ENCODE results near the gene P2RY6. TPM values are rescaled to one million over a fixed set of nuclear protein-coding genes. Genes with fewer than 3 reads are reported as not detected.

Gene P2RY6
- polyA plus RNA-seq, 4 donors: 0.69 to 2.0 (median 1.1) TPM

DNA sequence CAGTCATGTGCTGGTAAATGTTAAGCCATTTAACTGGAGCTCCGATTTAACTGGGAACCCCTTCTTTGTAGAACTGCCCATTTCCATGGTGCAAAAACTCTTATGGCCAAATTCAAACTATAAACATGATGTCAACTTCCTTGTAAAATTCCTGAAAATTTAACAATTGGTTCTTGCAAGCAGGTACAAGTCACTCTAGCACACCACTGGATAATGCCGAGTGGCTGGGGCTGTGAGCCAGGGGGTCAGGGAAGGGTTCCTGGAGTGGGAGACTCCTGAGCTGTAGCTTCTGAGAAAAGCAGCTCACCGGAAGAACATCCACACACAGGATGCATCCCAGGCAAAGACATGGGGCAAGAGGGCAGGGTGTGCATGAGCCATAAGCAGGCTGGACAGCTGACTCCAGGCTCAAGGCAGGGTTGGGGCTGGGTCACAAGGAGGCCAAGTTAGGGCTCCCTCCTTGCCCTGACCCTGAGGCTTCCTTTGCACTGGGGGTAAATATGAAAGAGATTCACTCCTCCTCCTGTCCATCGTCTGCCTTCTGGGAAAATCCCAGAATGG lies 35.9 kb upstream of the P2RY6 start:
- DNase-seq (ENCODE audit: low read depth in 4 of 4, low spot score in 2 of 4): no peak

DNA sequence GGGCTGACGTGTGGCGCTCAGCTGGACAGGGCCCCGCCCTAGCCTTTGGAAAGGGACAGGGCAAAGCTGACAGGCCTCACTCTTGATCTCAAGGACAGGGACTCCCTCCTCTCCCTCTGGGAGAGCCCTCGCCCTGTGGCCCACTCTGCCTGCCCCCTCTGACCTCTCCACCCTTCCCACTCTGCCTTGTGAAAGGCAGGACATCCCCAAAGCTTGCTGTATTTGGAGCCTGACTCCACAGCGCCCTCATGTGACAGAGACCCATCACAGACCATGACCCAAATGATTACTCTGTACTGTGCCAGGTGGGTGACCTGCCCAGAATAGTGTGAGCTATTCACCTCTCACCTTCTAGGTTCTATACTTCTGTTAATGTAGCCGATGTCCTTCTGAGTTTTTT lies 35.3 kb upstream of the P2RY6 start:
- DNase-seq (ENCODE audit: low read depth in 4 of 4, low spot score in 2 of 4): no peak

DNA sequence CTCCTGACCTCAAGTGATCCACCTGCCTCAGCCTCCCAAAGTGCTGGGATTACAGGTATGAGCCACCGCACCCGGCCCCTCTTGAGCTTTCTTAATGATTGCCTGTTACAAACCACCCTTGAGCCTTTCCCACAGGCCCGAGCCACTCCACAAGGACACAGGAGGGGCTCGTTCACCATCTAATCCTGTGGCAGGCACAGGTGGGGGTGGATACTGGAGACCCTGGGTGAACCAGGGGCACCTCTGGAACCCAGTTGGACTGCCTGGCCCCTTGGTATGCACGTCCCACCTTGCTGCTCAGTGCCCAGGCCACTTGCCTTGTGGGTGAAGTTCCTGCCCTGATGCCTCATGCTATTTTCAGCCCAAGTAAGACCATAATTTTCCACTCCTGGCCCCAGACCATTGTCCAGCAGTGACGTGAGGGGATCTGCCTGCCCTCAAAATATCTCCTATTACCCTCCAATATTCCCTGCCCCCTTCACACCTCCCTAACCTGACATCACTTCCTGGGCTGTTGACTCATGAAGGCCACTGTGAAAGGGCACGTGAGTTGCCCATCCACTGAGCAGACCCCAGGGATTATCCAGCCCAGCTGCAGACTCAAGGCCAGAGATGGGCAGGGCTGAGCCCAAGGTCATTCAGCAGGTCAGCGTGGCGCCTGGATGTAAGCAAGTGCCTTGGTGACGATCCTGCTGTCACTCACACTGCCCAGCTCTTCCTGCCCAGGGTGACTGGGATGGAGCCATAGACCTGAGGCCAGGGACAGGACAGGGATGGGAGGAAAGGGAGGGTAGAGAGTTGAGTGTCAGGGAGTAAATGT lies 34.5 kb upstream of the P2RY6 start:
- no peak for DNase-seq (ENCODE audit: low read depth in 4 of 4, low spot score in 2 of 4)

DNA sequence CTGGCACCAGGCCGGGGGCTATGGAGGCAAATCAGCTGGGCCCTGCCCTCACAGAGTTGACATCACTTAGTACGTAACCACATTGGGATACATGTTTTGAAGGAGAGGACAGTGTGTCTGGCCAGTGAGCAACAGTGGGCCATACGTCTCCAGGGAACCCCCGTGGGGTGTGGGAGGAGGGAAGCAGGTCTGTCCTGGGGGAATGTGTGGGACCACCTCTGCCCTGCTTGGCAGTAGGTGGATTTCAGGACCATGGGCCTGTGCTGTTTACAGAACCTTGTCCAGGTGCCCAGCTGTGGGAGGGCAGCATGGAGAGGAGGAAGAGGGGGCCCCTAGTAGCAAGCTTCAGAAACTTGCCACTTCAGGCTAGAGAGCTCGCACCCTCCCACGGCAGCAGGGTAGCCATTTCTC lies 33.0 kb upstream of the P2RY6 start:
- DNase-seq (ENCODE audit: low read depth in 4 of 4, low spot score in 2 of 4): no peak

DNA sequence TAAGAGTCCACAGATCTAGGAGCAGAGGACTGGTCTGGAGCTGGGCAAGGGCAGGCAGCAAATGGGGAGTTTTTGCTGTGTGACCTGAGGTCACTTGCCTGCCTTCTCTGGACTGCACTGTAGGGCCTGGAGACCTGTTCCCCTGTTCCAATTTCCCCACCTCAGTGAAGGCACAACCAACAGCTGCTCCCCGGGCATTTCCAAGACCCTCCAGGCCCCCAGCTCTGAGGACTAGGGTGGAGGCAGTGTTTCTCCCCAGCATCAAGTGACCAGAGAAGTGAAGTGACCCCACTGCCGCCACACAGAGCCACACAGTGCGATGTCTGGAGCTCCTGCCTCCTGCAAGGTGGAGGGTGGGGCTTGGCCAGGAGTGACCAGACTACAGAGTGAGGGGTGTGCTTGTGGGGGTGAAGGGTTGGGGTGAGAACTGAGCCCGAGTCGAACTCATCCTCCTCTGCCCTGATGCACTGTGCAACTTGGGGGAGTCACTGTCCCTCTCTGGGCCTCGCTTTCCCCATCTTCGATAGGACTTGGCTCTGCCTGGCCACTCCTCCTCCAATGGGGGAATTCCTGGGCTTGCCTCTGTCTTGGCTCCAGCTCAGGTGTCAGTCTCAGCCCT lies 32.5 kb upstream of the P2RY6 start:
- no peak for DNase-seq (ENCODE audit: low read depth in 4 of 4, low spot score in 2 of 4)

DNA sequence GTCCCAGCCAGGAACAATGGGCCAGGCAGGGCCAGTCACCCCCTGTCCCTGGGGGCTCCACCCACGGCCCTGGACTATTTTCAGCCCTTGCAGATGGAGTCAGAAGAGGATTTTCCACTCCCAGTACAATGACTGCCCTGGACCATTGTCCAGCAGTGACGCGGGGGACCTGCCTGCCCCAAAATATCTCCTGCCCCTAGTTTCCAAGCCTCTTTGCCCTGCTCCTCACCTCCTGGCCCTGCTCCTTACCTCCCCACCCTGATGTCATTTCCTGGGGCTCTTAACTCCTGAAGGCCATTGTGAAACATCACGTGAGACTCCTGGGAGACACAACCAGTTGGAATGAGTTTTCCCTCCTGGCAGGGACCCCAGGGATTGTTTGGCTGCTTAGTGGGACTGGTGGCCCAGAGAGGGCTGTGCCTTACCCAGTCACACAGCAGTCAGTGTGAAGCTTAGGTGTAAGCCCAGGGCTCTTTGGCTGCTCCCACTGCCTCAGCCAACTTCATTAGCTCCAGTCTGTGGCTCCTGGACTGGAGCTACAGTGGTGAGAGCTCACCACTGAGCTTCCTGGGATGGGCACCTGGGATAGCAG lies 31.9 kb upstream of the P2RY6 start:
- DNase-seq (ENCODE audit: low read depth in 4 of 4, low spot score in 2 of 4): no peak

DNA sequence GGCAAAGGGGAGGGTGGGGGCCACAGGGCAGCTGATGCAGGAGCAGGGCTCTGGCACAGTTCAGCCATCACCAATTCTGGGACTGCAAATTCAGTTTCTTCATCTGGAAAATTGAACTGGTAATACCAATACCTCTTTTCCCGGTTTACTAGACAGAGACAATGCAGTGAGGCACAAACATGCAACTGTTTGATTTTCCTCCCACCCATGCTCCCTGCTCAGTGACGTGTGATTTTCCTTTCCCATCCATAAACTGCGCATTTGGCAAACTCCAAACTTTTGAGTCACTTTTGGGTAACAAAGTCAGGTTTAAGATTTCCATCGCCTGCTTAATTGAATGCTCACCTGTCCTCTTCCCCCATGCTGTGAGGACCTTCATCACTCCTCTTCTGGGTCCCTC lies 30.8 kb upstream of the P2RY6 start:
- no peak for DNase-seq (ENCODE audit: low read depth in 4 of 4, low spot score in 2 of 4)

DNA sequence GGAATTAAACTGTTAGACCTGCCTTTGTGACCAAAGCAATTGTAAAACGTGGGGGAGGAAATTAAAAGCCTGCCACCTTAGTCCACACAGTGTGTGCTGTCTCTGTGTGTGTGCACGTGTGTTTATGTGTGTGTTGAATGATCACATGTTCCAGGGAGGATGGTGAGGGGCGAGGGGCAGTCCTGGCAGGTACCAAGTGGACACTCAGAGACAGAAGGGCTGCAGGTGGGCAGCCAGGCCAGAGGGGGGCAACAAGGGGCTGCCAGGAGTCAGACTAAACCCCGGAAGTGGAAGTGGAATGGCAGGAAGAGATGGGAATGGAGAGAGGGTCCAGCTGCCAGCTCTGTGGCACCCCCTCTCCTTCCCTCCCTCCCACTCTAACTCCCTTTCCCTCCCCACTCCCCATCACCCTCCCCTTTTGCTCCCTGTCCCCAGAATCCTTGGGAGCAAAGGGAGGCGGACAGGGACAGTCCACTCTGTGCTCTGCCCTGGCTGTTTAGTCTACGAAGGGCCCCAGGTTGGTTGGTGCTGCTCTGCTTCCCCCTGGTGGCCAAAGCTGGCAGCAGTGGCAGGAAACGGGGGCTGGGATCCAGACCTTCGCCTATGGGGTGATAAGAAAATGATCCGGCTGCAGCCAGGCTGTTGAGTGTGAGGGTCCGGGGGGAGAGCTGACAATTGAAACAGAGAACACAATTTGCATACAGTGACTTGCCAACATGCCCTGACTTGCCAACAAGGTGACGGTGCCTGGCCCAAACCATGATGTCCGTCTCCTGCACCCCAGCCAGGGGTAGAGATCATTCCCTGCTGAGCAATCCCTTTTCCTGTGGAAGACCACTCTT lies 29.7 kb upstream of the P2RY6 start:
- peak in 3 of 4 donors; percentile 64 to 73 (median 67) for DNase-seq (ENCODE audit: low read depth in 4 of 4, low spot score in 2 of 4)

DNA sequence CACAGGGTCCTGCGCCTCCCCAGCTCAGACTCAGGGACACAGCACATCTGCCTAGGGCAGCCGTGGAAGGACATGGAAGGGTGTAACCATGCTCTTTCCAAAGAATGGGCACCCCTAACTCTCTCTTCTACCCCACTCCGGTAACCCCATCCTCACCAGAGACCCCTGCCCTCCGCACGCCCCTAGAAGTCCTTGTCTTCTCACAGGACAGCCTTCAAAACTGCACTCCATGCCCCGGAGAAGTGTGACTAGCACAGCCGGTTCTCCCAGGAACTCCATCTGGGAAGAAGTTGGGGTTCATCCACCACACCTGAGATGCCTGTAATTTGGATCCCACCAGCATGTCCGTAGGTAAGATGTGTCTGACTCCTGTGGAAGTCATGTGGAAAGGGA lies 29.0 kb upstream of the P2RY6 start:
- no peak for DNase-seq (ENCODE audit: low read depth in 4 of 4, low spot score in 2 of 4)

DNA sequence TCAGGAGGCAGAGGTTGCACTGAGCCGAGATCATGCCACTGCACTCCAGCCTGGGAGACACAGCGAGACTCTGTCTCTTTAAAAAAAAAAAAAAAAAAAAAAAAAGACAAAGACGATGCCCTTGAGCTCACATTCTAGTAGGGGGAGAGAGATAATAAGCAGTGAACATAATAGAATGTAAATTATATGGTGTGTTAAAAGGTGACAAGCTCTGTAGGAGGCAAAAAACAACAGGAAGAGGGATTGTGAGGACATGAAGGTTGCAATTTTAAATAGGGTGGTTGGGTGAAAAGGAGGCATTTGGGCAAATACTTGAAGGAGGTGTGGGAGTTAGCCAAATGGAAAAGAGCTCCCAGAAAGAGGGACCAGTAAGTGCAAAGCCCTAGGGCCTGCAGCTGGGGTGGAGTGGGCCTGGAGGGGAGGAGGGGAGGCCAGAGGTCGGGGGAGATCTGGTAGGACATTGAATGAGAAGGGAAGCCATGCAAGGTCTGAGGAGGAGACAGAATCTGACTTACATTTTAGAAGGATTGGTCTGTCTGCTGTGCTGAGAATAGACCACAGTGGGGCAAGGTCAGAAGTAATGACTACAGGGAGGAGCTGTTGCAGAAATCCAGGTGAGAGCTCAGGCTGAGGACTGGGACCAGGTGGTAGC lies 27.4 kb upstream of the P2RY6 start:
- DNase-seq (ENCODE audit: low read depth in 4 of 4, low spot score in 2 of 4): no peak

DNA sequence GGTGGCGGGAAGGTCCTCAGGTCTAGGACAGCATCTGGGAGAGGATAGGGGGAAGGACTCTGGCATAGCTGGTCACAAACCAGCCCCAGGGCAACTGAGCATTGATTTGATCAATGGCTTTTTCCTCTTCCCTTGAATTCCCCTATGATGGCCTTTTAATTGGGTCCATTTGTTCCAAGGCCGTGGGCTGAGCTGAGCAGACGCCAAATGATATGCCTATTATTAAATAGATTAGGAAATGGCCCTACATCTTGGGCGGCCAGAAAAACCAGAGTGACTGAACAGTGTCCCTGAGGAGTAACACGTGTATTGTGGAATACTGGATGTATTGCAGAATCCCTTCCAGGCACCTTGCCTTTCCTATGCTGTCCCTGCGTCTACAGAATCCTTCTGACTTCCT lies 26.7 kb upstream of the P2RY6 start:
- DNase-seq (ENCODE audit: low read depth in 4 of 4, low spot score in 2 of 4): no peak

DNA sequence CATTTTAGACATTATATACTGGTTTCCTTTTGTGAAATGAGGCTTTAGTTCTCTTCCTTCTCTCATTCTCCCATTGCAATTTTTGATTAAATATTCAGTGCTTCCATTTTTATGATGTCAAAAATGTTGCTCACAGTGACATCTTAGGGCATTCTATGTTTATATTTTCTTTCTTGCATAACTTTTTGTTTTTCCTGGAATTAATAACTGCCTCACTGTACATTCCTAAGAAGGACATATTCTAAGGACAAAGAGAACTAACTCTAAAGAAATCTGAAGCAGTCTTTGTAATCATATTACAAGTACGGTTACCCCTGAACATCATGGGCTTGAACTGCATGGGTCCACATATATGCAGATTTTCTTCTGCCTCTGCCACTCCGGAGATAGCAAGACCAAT lies 25.8 kb upstream of the P2RY6 start:
- no peak for DNase-seq (ENCODE audit: low read depth in 4 of 4, low spot score in 2 of 4)

DNA sequence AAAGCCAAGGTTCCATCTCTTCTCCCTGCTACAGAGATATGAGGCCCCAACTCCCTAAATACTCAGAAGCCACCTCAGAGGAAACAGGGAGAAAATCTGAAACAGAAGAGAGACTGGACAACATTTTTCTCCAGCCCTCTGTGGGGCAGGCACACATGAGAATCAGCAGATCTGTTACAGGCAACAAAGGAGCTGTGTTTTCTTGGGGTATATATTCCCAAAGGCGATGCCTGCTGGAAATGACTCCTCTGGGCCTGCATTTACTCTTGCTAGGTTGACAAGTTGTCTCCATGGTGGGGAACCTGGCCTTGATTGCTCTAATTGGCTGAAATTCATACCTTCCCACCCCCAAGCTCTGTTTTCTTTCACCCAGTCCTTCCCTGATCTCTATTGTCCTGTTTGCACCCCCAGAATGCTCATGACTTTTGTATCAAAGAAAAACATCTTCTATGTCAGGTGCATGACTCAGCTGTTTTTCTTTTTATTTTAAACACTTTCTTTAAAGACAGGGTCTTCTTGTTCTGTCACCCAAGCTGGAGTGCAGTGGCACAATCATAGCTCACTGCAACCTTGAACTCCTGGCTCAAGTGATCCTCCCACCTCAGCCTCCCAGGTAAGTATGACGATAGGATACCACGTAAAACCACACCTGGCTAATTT lies 23.5 kb upstream of the P2RY6 start:
- no peak for DNase-seq (ENCODE audit: low read depth in 4 of 4, low spot score in 2 of 4)

DNA sequence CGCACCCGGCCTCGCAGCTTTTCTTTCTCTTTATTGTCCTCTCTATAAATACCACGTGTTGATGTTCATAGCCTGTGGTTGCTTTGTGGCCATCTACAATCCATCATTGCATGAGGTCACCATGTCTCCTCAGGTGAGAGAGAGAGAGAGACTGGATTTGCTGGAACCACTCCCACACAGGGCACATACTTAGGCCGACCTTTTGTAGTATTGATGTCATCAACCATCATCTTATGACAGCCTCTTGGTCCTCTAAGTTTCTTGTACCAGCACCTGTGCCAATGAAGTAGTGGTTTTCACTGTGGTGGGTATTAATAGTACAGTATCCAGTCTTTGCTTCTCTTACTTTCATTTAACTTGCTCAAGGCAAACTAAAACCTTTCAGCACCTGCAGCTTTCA lies 22.8 kb upstream of the P2RY6 start:
- no peak for DNase-seq (ENCODE audit: low read depth in 4 of 4, low spot score in 2 of 4)

DNA sequence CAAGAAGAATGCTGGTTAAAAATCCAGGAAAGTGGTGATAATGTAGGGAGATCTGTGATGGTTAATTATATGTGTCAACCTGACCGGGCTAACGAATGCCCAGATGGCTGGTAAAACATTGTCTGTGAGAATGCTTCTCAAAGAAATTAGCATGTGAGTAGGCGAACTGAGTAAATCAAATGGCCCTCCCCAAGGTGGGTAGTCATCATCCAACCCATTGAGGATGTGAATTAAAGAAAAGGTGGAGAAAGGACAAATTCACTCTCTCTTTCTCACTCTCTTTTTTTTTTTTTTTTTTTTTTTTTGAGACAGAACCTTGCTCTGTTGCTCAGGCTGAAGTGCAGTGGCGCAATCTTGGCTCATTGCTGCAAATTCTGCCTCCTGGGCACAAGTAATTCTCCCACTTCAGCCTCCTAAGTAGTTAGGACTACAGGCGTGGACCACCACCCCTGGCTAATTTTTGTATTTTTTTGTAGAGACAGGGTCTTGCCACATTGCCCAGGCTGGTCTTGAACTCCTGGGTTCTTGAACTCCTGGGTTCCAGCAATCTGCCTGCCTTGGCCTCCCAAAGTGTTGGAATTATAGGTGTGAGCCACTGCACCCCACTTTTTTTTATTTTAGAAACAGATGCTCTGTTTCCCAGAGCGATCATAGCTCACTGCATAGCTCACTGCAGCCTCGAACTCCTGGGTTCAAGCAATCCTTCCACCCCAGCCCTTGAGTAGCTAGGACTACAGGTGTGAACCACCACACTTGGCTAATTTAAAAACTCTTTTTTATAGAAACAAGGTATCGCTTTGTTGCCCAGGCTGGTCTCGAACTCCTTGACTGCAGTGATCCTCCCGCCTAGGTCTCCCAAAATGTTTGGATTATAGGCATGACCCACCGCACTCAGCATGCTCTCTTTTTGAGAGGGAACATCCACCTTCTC lies 22.0 kb upstream of the P2RY6 start:
- DNase-seq (ENCODE audit: low read depth in 4 of 4, low spot score in 2 of 4): no peak

DNA sequence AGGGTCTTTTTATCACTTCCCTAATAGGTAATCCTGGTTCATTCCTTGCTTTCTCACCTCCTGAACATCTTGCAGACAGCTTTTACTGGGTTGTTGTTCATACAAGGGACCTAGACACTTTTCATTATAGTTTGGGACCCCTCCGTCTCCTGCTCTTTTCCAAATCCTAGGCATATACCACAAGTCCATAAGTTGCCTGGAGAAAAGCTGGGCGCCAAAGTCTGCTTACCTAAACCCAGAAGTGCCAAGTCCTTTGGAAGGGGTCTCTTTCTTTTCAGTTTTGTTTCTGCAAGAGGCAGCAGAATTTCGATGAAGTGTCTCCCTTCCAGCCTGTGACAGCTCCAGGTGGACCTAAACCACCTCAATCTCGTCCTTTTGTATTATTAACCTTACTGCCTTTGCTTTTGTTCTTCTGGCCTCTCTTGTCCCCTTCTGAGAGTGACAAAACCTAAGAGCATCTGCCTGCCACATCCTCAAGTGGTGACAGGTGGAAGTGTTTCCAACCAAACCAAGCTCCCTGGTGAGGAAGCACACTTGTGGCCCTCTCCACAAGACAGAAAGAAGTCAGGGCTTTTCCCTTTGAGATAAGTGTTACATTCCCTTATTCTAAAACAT lies 19.5 kb upstream of the P2RY6 start:
- DNase-seq (ENCODE audit: low read depth in 4 of 4, low spot score in 2 of 4): no peak

DNA sequence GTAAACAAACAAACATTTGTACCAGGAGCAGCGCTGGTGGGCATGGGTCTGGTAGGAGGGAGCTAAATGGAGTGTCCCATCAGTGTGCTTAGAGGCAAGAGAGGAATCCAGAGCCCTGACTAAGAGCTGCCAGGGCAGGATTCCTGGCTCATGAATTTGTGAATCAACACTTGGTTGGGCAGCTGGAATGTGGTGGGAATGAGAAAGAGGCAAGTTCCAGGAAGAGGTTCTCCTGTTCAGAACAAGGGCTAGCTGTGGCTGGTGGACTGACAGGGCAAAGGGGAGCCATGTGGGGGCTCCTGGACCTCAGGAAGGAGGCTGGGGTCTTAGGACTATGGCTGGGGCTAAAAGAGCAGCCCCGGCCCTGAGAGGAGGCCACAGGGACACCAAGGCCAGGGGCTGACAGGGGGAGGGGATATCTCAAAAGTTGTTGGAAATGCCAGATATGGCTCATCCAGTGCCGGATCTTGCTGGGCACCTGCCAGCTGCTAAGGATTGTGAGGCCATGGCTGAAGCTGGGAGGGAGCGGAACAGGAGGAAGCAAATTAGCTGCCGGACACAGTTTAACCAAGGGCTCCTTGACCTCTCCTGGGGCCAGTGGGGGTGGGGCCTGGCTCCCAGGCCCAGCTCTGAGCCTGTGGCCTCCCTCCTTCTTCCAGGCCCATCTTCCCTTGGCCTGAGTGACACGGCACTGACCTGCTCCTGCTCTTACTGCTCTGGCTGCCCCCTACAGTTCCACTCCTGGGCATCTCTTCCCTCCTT lies 14.6 kb upstream of the P2RY6 start:
- DNase-seq (ENCODE audit: low read depth in 4 of 4, low spot score in 2 of 4): peak in 3 of 4 donors; percentile 39 to 73 (median 57)
